HFFc6 (cell line): ENCODE data around the gene DDX23. TPM values are rescaled to one million over a fixed set of nuclear protein-coding genes. Genes with fewer than 3 reads are reported as not detected.

Experiments
- DNase-seq: peaks from one replicate; pipeline ENCODE4 v3.0.0-alpha.2; 2018
- H3K27ac Mint-ChIP-seq: 2 replicates; pipeline ENCODE4 v1.8.0; 2020; ENCODE audit warnings: mild to moderate bottlenecking, mixed read lengths
- H3K27me3 Mint-ChIP-seq: 2 replicates; pipeline ENCODE4 v1.8.0; 2021; ENCODE audit warnings: mild to moderate bottlenecking, moderate library complexity, mixed read lengths; ENCODE audit not compliant: insufficient read depth
- H3K36me3 Mint-ChIP-seq: 2 replicates; pipeline ENCODE4 v1.8.0; 2021; ENCODE audit warnings: low read depth, mixed read lengths
- H3K4me1 Mint-ChIP-seq: 2 replicates; pipeline ENCODE4 v1.8.0; 2020; ENCODE audit warnings: low read depth, mixed read lengths
- H3K4me3 Mint-ChIP-seq: 2 replicates; pipeline ENCODE4 v1.8.0; 2020; ENCODE audit warnings: mild to moderate bottlenecking, moderate library complexity, mixed read lengths
- H3K9me3 Mint-ChIP-seq: 2 replicates; pipeline ENCODE4 v1.8.0; 2020; ENCODE audit warnings: mild to moderate bottlenecking, mixed read lengths
- total RNA-seq, 6 experiments: library from RNA; stranded (reverse); fragmentation: NEBNext Ultra II Directional; extraction: Animal tissue kit (Norgen Biotek cat#: 25700); gene quantifications; 2 replicates in 1 of 6; 3 replicates in 5 of 6; pipeline ENCODE4 v1.2.3, GENCODE V29; 2021
- TF ChIP-seq, protein P1 (sequence below): fragments of 200-600 bp; sonication (generic); IDR thresholded peaks from 2 replicates; pipeline ENCODE4 v1.5.0; 2021; ENCODE audit warnings: antibody characterized with exemption, mild to moderate bottlenecking

The DDX23 gene
- total RNA-seq, 6 experiments from 2014 or later, result 57.4 to 84.1 (median 69.8) TPM

DNA sequence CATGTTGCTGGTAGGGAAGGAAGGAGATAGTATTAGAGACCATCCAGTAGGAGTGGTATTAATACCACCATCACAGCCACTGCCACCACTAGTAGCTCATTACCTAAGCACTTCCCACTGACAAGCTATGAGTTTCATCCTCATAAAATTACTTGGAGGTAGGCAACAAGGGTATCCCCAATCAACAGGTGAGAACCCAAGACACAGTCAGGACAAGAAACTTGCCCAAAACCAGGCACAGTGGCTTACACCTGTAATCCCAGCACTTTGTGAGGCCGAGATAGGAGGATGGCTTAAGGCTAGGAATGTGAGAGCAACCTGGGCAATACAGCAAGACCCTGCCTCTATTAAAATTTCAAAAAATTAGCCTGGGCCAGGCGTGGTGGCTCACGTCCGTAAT is 68.5 kb downstream of the DDX23 start:
- H3K4me3 Mint-ChIP-seq, result no peak overlapping the region
- no peaks in the 10 kb centered on the region for H3K27me3 Mint-ChIP-seq
- TF ChIP-seq, protein P1, sequence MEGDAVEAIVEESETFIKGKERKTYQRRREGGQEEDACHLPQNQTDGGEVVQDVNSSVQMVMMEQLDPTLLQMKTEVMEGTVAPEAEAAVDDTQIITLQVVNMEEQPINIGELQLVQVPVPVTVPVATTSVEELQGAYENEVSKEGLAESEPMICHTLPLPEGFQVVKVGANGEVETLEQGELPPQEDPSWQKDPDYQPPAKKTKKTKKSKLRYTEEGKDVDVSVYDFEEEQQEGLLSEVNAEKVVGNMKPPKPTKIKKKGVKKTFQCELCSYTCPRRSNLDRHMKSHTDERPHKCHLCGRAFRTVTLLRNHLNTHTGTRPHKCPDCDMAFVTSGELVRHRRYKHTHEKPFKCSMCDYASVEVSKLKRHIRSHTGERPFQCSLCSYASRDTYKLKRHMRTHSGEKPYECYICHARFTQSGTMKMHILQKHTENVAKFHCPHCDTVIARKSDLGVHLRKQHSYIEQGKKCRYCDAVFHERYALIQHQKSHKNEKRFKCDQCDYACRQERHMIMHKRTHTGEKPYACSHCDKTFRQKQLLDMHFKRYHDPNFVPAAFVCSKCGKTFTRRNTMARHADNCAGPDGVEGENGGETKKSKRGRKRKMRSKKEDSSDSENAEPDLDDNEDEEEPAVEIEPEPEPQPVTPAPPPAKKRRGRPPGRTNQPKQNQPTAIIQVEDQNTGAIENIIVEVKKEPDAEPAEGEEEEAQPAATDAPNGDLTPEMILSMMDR, result no peak
- 0 out of 2 replicates have a peak, but pooled peaks cover 6% of the 10 kb centered on the region for H3K36me3 Mint-ChIP-seq
- H3K4me1 Mint-ChIP-seq, result peaks cover 49% of the 10 kb centered on the region
- H3K9me3 Mint-ChIP-seq, result no peaks in the 10 kb centered on the region
- H3K27ac Mint-ChIP-seq, result no peak overlapping the region
- no peak for DNase-seq

DNA sequence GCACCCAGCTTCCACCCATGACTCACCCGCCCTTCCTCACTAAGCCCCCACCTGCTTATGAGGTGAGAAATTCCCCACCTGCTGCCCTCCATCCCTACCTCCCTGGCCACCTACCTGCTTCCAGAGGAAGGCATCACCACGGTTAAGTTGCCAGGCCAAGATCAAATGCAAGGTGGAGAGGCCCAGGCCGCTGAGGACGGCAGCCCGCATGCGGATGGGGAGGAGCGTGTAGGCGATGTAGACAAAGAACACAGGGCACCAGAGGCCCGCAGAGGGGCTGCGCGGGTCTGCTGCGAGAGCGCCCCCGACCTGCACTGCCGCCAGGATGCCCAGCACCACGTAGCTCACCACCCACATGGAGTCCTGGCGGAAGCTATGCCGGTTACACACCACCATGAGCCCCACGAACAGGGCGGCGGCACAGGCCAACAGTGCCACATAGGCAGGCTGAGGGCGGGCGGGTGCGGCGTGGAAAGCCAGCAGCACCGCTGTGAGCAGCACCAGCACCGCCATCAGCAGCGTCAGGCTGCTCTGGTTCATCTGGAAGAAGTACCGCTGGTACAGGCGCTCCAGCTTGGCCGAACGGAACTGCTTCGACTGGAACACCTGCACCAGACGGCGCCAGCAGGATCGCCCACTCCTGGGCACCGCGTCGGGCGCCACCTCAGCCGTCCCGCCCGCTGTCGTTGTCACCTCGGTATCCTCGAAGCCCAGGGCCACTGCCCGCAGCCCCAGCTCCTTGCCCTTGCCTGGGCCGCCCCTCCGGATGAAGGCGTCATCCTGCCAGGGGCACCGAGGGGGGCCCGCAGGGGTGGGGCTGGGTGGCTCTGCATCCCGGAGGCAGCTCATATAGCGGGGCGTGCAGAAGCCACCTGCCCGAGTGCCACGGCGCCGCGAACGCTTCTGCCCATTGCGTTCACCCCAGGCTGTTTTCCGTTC is 69.2 kb downstream of the DDX23 start:
- Mint-ChIP-seq H3K36me3 (peaks cover 6% of the 10 kb centered on the region; the same call in 1 of the 2 replicates), H3K9me3 (no peaks in the 10 kb centered on the region), H3K27me3 (no peaks in the 10 kb centered on the region), H3K27ac (no peak overlapping the region), H3K4me1 (peaks cover 45% of the 10 kb centered on the region), H3K4me3 (no peak overlapping the region)
- no peak for DNase-seq
- TF ChIP-seq, protein P1, result no peak

DNA sequence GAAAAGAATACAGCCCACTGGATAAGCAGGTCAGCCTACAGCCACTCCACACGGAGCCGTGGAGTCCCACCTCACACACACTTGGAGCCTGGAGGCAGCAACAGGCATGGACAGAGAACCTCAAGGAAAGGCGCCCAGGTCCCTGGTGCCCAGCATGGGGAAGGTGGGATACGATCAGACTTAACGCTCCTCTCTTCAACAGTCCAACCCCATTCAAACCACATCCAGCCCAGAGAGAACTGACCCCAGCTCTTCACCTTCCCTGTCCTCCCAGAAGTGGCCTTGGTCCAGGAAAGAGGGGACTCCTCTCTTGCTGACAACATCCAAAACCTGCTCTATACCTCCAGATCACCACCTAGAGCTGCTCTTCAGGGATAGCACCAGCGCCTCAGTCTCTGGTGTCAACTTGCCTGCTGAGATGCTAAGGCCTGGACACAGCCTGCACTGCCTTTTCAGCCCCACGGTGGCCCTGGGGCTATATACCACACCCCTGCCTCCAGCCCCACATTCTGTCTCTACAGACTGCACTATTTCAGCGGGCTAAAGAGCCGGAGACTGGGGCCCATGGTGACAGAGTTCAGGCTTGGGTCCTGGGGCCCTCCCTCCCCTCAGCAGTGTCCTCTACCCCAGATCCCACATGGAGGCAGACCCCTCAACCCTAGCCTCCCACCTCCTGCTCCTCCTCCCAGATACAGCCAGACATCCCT is 70.1 kb downstream of the DDX23 start:
- TF ChIP-seq, protein P1, result no peak
- DNase-seq, result no peak
- H3K9me3 Mint-ChIP-seq, result no peaks in the 10 kb centered on the region
- peaks cover 36% of the 10 kb centered on the region for H3K4me1 Mint-ChIP-seq
- H3K4me3 Mint-ChIP-seq, result no peak overlapping the region
- no peaks in the 10 kb centered on the region for H3K27me3 Mint-ChIP-seq
- H3K27ac Mint-ChIP-seq, result peak overlapping the region; percentile 20; the same call in 1 of the 2 replicates
- H3K36me3 Mint-ChIP-seq, result peaks cover 12% of the 10 kb centered on the region

DNA sequence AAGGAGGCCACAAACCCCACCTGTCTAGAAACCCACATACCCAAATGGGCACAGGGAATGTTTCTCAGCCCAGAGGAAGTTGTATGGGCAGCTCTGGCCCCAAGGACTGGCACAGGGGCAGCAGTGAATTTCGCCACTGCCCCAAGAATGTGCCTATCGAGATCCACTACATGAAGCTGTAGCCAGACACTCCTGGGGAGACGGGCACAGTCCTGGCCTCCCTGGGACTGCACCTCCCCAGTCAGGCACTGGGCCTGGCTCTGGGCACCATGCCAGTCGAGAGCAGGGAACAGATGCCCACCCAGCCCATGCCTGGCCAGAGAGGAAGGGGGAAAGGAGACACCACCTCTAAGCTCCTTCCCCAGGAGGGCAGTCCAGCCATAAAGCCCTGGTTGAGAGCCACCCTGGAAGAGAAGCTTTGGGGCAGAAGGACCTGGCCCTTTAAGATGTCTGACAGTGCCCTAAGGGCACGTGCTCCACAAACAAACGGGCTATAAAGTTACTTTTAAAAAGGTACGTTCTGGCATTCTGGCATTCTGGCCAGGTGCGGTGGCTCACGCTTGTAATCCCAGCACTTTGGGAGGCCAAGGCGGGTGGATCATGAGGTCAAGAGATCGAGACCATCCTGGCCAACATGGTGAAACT is 71.5 kb downstream of the DDX23 start:
- DNase-seq, result no peak
- Mint-ChIP-seq H3K4me3 (no peak overlapping the region), H3K27me3 (no peaks in the 10 kb centered on the region), H3K36me3 (peaks cover 12% of the 10 kb centered on the region), H3K4me1 (peaks cover 26% of the 10 kb centered on the region), H3K27ac (peak overlapping the region; percentile 86), H3K9me3 (no peaks in the 10 kb centered on the region)
- TF ChIP-seq, protein P1, result no peak

DNA sequence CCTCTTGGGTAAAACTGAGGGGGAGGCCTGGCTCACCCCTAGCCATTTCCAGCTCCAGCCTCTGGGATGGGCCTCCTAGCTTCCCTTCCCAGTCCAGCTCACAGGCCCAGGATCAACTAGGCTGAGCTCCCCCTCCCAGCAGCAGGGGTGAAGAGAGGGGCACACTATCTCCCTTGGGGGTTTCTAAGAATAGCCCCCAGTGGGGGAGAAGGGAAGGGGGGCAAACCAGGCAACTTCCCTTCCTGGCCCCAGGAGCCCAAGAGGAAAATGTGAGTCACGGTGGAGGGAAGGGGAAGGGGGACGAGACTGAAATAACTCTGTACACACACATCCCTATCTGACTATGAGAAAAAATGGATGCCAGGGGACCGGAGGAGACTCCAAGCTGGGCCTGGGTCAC is 72.1 kb downstream of the DDX23 start:
- no peaks in the 10 kb centered on the region for H3K9me3 Mint-ChIP-seq
- no peak overlapping the region for H3K4me3 Mint-ChIP-seq
- TF ChIP-seq, protein P1, result no peak
- peaks cover 26% of the 10 kb centered on the region for H3K4me1 Mint-ChIP-seq
- peaks cover 13% of the 10 kb centered on the region for H3K36me3 Mint-ChIP-seq
- H3K27ac Mint-ChIP-seq, result peak overlapping the region; percentile 86
- peak; percentile 29 for DNase-seq
- no peaks in the 10 kb centered on the region for H3K27me3 Mint-ChIP-seq
